HG02981 (cell line): ENCODE measurements around the gene GPR137.

Experiments used
- ATAC-seq: cut with Tn5 transposase; IDR thresholded peaks from one replicate; pipeline ENCODE4 v1.9.1; 2021; ENCODE audit warnings: mild to moderate bottlenecking, moderate library complexity; ENCODE audit not compliant: unreplicated experiment

Gene GPR137

GRCh38 chr11:64337538-64338249 lies 52.0 kb downstream of the GPR137 start:
- no peak for ATAC-seq

GRCh38 chr11:64338716-64339115 lies 53.1 kb downstream of the GPR137 start:
- ATAC-seq = no peak
